GM19025 (cell line): Measurements from ENCODE around the gene BEND6.
"Not testable (repeated sequence)": the region's sequence is repeated elsewhere in the genome, so short reads cannot be mapped to it uniquely, and the experiment has no call there.

Experiments
- ATAC-seq: cut with Tn5 transposase; IDR thresholded peaks from one replicate; pipeline ENCODE4 v1.9.1; 2021; ENCODE audit warnings: mild to moderate bottlenecking, low read depth, moderate library complexity; ENCODE audit not compliant: unreplicated experiment

BEND6 gene

GRCh38 chr6:56965126-56965525 lies 10.2 kb downstream of the BEND6 start:
- ATAC-seq, result no peak

- ATAC-seq, result no peak
Measured at GRCh38 chr6:56970849-56971248, 15.9 kb downstream of the BEND6 start.

GRCh38 chr6:56977192-56977591 lies 22.3 kb downstream of the BEND6 start:
- ATAC-seq, result no peak

GRCh38 chr6:56978530-56978929 lies 23.6 kb downstream of the BEND6 start:
- ATAC-seq, result no peak

GRCh38 chr6:56984361-56984760 lies 29.5 kb downstream of the BEND6 start:
- ATAC-seq, result no peak

GRCh38 chr6:56984884-56985283 lies 30.0 kb downstream of the BEND6 start:
- ATAC-seq, result no peak

- no peak for ATAC-seq
Measured at GRCh38 chr6:56986611-56987010, 31.7 kb downstream of the BEND6 start.

- ATAC-seq, result no peak
Measured at GRCh38 chr6:56988145-56988544, 33.2 kb downstream of the BEND6 start.

- ATAC-seq, result no peak
Measured at GRCh38 chr6:56992036-56992435, 37.1 kb downstream of the BEND6 start.

- no peak for ATAC-seq
Measured at GRCh38 chr6:56992703-56993102, 37.8 kb downstream of the BEND6 start.

- ATAC-seq, result no peak
Measured at GRCh38 chr6:56995347-56995902, 40.5 kb downstream of the BEND6 start.

GRCh38 chr6:56996401-56996800 lies 41.5 kb downstream of the BEND6 start:
- ATAC-seq, result no peak

- no peak for ATAC-seq
Measured at GRCh38 chr6:56999049-56999448, 44.1 kb downstream of the BEND6 start.

- not testable (repeated sequence) for ATAC-seq
Measured at GRCh38 chr6:56999748-57000147, 44.8 kb downstream of the BEND6 start.

GRCh38 chr6:57002197-57002596 lies 47.3 kb downstream of the BEND6 start:
- no peak for ATAC-seq

- ATAC-seq, result no peak
Measured at GRCh38 chr6:57004292-57004691, 49.4 kb downstream of the BEND6 start.

- ATAC-seq, result no peak
Measured at GRCh38 chr6:57006101-57006500, 51.2 kb downstream of the BEND6 start.

- not testable (repeated sequence) for ATAC-seq
Measured at GRCh38 chr6:57008069-57008468, 53.2 kb downstream of the BEND6 start.

GRCh38 chr6:57013521-57013926 lies 58.6 kb downstream of the BEND6 start:
- ATAC-seq, result no peak

GRCh38 chr6:57017069-57017468 lies 62.2 kb downstream of the BEND6 start:
- no peak for ATAC-seq

- no peak for ATAC-seq
Measured at GRCh38 chr6:57017841-57018240, 62.9 kb downstream of the BEND6 start.

GRCh38 chr6:57019434-57019833 lies 64.5 kb downstream of the BEND6 start:
- no peak for ATAC-seq

GRCh38 chr6:57021086-57021720 lies 66.3 kb downstream of the BEND6 start:
- ATAC-seq, result no peak
